GM06990 (cell line): ENCODE data around the gene AASDH.

Experiments
- DNase-seq: peaks from one replicate; pipeline ENCODE4 v3.0.0-alpha.2; 2011; ENCODE audit not compliant: insufficient read length; ENCODE audit errors: extremely low read depth
- H3K27me3 ChIP-seq: replicated peaks from 2 replicates; pipeline ENCODE4 v1.6.0; 2011; ENCODE audit warnings: low read length; ENCODE audit not compliant: control insufficient read depth, insufficient read depth
- H3K36me3 ChIP-seq: 2 replicates; pipeline ENCODE4 v1.5.1; 2011; ENCODE audit warnings: low read length; ENCODE audit not compliant: control insufficient read depth, insufficient read depth
- H3K4me3 ChIP-seq: replicated peaks from 2 replicates; pipeline ENCODE4 v1.5.1; 2011; ENCODE audit warnings: low read depth, mild to moderate bottlenecking, control low read depth, low read length
- CTCF ChIP-seq: IDR thresholded peaks from 2 replicates; pipeline ENCODE4 v1.5.1; 2011; ENCODE audit warnings: low read length, control low read depth, mild to moderate bottlenecking, inconsistent platforms; ENCODE audit not compliant: insufficient read depth, poor library complexity, severe bottlenecking

Gene AASDH

GRCh38 chr4:56320293-56320692 lies 67.0 kb downstream of the AASDH start:
- DNase-seq = no peak
- H3K36me3 ChIP-seq = no peaks in the 10 kb centered on the region
- H3K27me3 ChIP-seq = no peaks in the 10 kb centered on the region
- H3K4me3 ChIP-seq = no peak overlapping the region
- no peak for TF ChIP-seq CTCF

GRCh38 chr4:56318555-56318954 lies 68.7 kb downstream of the AASDH start:
- no peak for TF ChIP-seq CTCF
- DNase-seq = no peak
- no peaks in the 10 kb centered on the region for H3K27me3 ChIP-seq
- no peak overlapping the region for H3K4me3 ChIP-seq
- no peaks in the 10 kb centered on the region for H3K36me3 ChIP-seq

- DNase-seq = no peak
- H3K27me3 ChIP-seq = no peaks in the 10 kb centered on the region
- no peaks in the 10 kb centered on the region for H3K36me3 ChIP-seq
- TF ChIP-seq CTCF = no peak
- no peak overlapping the region for H3K4me3 ChIP-seq
Measured at GRCh38 chr4:56317749-56318148, 69.5 kb downstream of the AASDH start.

- Histone ChIP-seq H3K36me3 (no peaks in the 10 kb centered on the region), H3K27me3 (no peaks in the 10 kb centered on the region), H3K4me3 (no peak overlapping the region)
- no peak for DNase-seq
- TF ChIP-seq CTCF = no peak
Measured at GRCh38 chr4:56316011-56316650, 71.2 kb downstream of the AASDH start.

- no peak overlapping the region for H3K4me3 ChIP-seq
- H3K36me3 ChIP-seq = no peaks in the 10 kb centered on the region
- no peak for TF ChIP-seq CTCF
- no peak for DNase-seq
- H3K27me3 ChIP-seq = no peaks in the 10 kb centered on the region
Measured at GRCh38 chr4:56315543-56315942, 71.7 kb downstream of the AASDH start.

- Histone ChIP-seq H3K36me3 (no peaks in the 10 kb centered on the region), H3K27me3 (no peaks in the 10 kb centered on the region), H3K4me3 (no peak overlapping the region)
- no peak for TF ChIP-seq CTCF
- no peak for DNase-seq
Measured at GRCh38 chr4:56315041-56315440, 72.2 kb downstream of the AASDH start.
